ENCODE results near the gene NTRK2.
A peak's percentile ranks its signal among the peaks of the same experiment; 100 is the strongest.

NTRK2 gene

GRCh38 chr9:84711936-84712335 lies 42.4 kb downstream of the NTRK2 start:
- no peak for TF ChIP-seq CTCF (IDR thresholded peaks at IDR 0.05; ENCODE audit: low read depth, low read length, missing control alignments)
- H3K4me3 ChIP-seq (ENCODE audit: low read depth, low read length), result no peak overlapping the region
- peak; percentile 67 for DNase-seq (ENCODE audit: low read depth)
- in situ Hi-C loops (cut with HindIII; ENCODE audit: low sequenced_read_pairs), result no loop called here

GRCh38 chr9:84716217-84716616 lies 46.7 kb downstream of the NTRK2 start:
- no peak for DNase-seq (ENCODE audit: low read depth)
- H3K4me3 ChIP-seq (ENCODE audit: low read depth, low read length), result no peak overlapping the region
- TF ChIP-seq CTCF (IDR thresholded peaks at IDR 0.05; ENCODE audit: low read depth, low read length, missing control alignments), result no peak
- in situ Hi-C loops (cut with HindIII; ENCODE audit: low sequenced_read_pairs), result no loop called here

GRCh38 chr9:84718476-84718875 lies 48.9 kb downstream of the NTRK2 start:
- in situ Hi-C loops (cut with HindIII; ENCODE audit: low sequenced_read_pairs), result no loop called here
- TF ChIP-seq CTCF (IDR thresholded peaks at IDR 0.05; ENCODE audit: low read depth, low read length, missing control alignments), result no peak
- no peak for DNase-seq (ENCODE audit: low read depth)

GRCh38 chr9:84722388-84722989 lies 53.0 kb downstream of the NTRK2 start:
- TF ChIP-seq CTCF (IDR thresholded peaks at IDR 0.05; ENCODE audit: low read depth, low read length, missing control alignments), result no peak
- no peak for DNase-seq (ENCODE audit: low read depth)
- in situ Hi-C loops (cut with HindIII; ENCODE audit: low sequenced_read_pairs), result no loop called here
- H3K4me3 ChIP-seq (ENCODE audit: low read depth, low read length), result no peak overlapping the region

More at GRCh38 chr9:84718476-84718875, 48.9 kb downstream of the NTRK2 start:
- H3K4me3 ChIP-seq (ENCODE audit: low read depth, low read length), result no peak overlapping the region

- DNase-seq (ENCODE audit: low read depth), result no peak
- TF ChIP-seq CTCF (IDR thresholded peaks at IDR 0.05; ENCODE audit: low read depth, low read length, missing control alignments), result no peak
- in situ Hi-C loops (cut with HindIII; ENCODE audit: low sequenced_read_pairs), result no loop called here
Measured at GRCh38 chr9:84723426-84723825, 53.9 kb downstream of the NTRK2 start.

GRCh38 chr9:84731696-84732095 lies 62.2 kb downstream of the NTRK2 start:
- in situ Hi-C loops (cut with HindIII; ENCODE audit: low sequenced_read_pairs), result loop anchor here (25.0 kb wide), 1 partner anchor 94 kb away; no protein-coding TSS in a partner anchor
- H3K4me3 ChIP-seq (ENCODE audit: low read depth, low read length), result no peak overlapping the region
- DNase-seq (ENCODE audit: low read depth), result no peak
- no peak for TF ChIP-seq CTCF (IDR thresholded peaks at IDR 0.05; ENCODE audit: low read depth, low read length, missing control alignments)

More at GRCh38 chr9:84723426-84723825, 53.9 kb downstream of the NTRK2 start:
- H3K4me3 ChIP-seq (ENCODE audit: low read depth, low read length), result no peak overlapping the region
